Activated CD4-positive, alpha-beta T cell treated with anti-CD3 and anti-CD28 coated beads, Interleukin-2, amount 10 ng/mL, durations not matched to agents 24 days and 14 days (primary cell): ENCODE measurements around the gene ARHGEF10L. TPM values are rescaled to one million over a fixed set of nuclear protein-coding genes. Genes with fewer than 3 reads are reported as not detected.

ENCODE experiments used
- DNase-seq: peaks from one replicate; pipeline ENCODE4 v3.0.0; 2022
- H3K27ac Mint-ChIP-seq: one replicate; pipeline ENCODE4 v1.8.0; 2022; ENCODE audit warnings: mild to moderate bottlenecking, mixed read lengths
- H3K27me3 Mint-ChIP-seq: one replicate; pipeline ENCODE4 v1.8.0; 2022; ENCODE audit warnings: mixed read lengths
- H3K36me3 Mint-ChIP-seq: one replicate; pipeline ENCODE4 v1.8.0; 2022; ENCODE audit warnings: low read depth, mild to moderate bottlenecking, mixed read lengths
- H3K4me1 Mint-ChIP-seq: one replicate; pipeline ENCODE4 v1.8.0; 2021; ENCODE audit warnings: mixed read lengths
- H3K4me3 Mint-ChIP-seq: one replicate; pipeline ENCODE4 v1.8.0; 2022; ENCODE audit warnings: mild to moderate bottlenecking, moderate library complexity, mixed read lengths
- H3K9me3 Mint-ChIP-seq: one replicate; pipeline ENCODE4 v1.8.0; 2021; ENCODE audit warnings: mixed read lengths
- intact Hi-C: fragments of 100-400 bp; cut with micrococcal nuclease; formaldehyde crosslinking; loops from one replicate; pipeline ENCODE4 v1.15.1; 2023
- total RNA-seq: library from RNA; stranded (reverse); gene quantifications from 2 replicates; pipeline ENCODE4 v1.2.3, GENCODE V29; 2022

The ARHGEF10L gene
- total RNA-seq, 1 donor from 2014 or later, result not detected

- H3K36me3 Mint-ChIP-seq, result no peaks in the 10 kb centered on the region
- H3K27me3 Mint-ChIP-seq, result no peaks in the 10 kb centered on the region
- H3K4me1 Mint-ChIP-seq, result no peaks in the 10 kb centered on the region
- no peak overlapping the region for H3K4me3 Mint-ChIP-seq
- no peak for DNase-seq
- no peak overlapping the region for H3K27ac Mint-ChIP-seq
- intact Hi-C loops, result no loop called here
- no peaks in the 10 kb centered on the region for H3K9me3 Mint-ChIP-seq
Observed at GRCh38 chr1:17696417-17697301, 157.2 kb downstream of the ARHGEF10L start.

DNA sequence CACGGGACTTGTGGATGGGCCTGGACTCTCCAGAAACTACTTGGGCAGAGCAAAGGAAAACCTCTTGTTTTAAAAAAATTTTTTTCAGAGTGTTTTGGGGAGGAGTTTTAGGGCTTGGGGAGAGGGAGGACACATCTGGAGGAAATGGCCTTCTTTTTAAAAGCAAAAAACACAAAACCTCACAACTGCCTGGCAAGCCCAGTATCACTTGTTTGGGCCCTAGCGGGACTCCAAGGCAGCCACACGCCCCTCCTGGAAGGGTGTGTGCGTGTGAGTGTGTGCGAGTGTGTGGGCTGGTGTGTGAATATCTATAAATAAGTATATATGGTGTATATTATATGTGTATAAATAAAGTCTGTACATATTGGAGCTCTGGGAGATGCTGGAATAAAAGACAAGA, 158.0 kb downstream of the ARHGEF10L start:
- Mint-ChIP-seq H3K27me3 (no peaks in the 10 kb centered on the region), H3K4me1 (no peaks in the 10 kb centered on the region), H3K4me3 (no peak overlapping the region), H3K9me3 (no peaks in the 10 kb centered on the region), H3K36me3 (no peaks in the 10 kb centered on the region), H3K27ac (no peak overlapping the region)
- intact Hi-C loops, result no loop called here
- no peak for DNase-seq

DNA sequence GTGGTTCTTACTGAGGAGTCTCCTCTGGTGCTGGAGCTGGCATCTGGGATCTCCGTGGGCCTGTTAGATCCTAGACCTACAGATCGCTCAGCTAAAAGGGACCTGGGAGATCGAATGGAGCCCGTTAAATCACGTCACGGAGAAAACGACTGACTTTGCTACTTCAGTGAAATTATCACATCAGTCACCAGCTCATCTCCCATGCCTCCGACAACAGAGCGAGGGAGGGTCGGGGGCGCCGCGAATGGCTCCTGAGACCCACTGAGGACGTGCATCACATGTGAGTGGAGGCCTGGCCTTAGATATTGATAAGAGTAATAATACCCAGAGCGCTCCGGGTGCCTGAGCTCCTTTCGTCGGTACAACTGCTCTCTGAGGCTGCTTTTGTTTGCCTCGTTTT, 160.1 kb downstream of the ARHGEF10L start:
- no peaks in the 10 kb centered on the region for H3K27me3 Mint-ChIP-seq
- no peaks in the 10 kb centered on the region for H3K36me3 Mint-ChIP-seq
- H3K9me3 Mint-ChIP-seq, result no peaks in the 10 kb centered on the region
- DNase-seq, result no peak
- H3K4me3 Mint-ChIP-seq, result no peak overlapping the region
- no peak overlapping the region for H3K27ac Mint-ChIP-seq
- intact Hi-C loops, result no loop called here
- no peaks in the 10 kb centered on the region for H3K4me1 Mint-ChIP-seq

DNA sequence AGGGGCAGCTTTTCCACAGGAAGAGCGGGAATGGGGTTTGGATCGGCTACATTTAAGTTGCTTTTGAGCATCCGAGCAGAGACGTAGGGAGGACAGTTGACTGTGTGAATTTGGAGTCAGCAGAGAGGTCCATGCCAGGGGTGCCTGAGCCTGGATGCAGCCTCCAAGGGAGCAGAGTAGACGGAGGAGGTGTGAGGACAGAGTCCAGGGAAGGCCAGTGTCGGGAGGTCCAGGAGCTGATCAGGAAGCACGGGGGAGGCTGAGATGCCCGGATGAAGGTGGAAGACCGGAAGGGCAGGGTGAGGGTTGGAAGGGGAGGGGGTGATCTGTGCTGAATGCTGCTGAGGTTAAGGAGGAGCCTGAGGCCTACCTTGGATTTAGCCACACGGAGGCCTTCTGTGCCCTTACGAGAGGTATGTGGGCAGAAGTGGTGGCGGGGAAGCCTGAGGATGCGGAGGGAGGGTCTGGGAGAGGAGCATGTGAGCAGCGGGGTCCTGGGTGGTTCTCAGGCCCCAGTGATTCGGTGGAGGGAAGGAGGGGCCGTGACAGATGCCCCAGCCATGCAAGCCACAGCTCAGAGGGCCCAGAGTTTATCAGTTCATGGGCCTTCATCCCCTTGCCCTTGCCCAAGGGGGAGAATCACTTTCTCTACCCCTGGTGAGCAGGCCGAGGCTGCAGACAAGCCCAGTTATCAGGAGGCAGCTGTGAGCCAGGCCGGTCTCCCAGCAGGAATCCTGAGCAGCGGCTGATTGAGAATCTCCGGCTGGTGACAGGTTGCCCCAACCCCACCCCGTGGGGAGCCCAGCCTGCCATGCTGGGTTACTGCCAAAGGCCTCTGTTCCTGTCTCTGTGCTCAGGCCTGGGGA, 161.7 kb downstream of the ARHGEF10L start:
- no peaks in the 10 kb centered on the region for H3K27me3 Mint-ChIP-seq
- no peaks in the 10 kb centered on the region for H3K9me3 Mint-ChIP-seq
- no peak for DNase-seq
- H3K4me1 Mint-ChIP-seq, result no peaks in the 10 kb centered on the region
- intact Hi-C loops, result no loop called here
- no peak overlapping the region for H3K27ac Mint-ChIP-seq
- no peaks in the 10 kb centered on the region for H3K36me3 Mint-ChIP-seq
- no peak overlapping the region for H3K4me3 Mint-ChIP-seq

DNA sequence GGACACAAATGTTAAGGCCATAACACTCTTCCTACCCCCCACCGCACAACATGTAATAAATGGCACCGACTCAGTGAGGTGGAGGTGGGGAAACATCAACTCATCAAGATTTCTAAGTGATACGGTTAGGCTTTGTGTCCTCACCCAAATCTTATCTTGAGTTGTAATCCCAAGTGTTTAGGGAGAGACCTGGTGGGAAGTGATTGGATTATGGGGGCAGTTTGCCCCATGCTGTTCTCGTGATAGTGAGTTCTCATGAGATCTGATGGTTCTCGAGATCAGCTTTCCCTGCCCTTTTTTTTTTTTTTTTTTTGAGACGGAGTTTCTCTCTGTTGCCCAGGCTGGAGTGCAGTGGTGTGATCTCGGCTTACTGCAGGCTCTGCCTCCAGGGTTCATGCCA, 164.7 kb downstream of the ARHGEF10L start:
- no peaks in the 10 kb centered on the region for H3K36me3 Mint-ChIP-seq
- no peak overlapping the region for H3K27ac Mint-ChIP-seq

GRCh38 chr1:17706445-17706844, 166.9 kb downstream of the ARHGEF10L start:
- Mint-ChIP-seq H3K27me3 (no peaks in the 10 kb centered on the region), H3K36me3 (no peaks in the 10 kb centered on the region), H3K4me3 (no peak overlapping the region), H3K4me1 (no peaks in the 10 kb centered on the region), H3K9me3 (no peaks in the 10 kb centered on the region), H3K27ac (no peak overlapping the region)
- intact Hi-C loops, result no loop called here
- no peak for DNase-seq

More for the DNA sequence above, 164.7 kb downstream of the ARHGEF10L start:
- intact Hi-C loops, result no loop called here
- H3K27me3 Mint-ChIP-seq, result no peaks in the 10 kb centered on the region
- no peak for DNase-seq
- H3K9me3 Mint-ChIP-seq, result no peaks in the 10 kb centered on the region
- no peaks in the 10 kb centered on the region for H3K4me1 Mint-ChIP-seq
- no peak overlapping the region for H3K4me3 Mint-ChIP-seq

DNA sequence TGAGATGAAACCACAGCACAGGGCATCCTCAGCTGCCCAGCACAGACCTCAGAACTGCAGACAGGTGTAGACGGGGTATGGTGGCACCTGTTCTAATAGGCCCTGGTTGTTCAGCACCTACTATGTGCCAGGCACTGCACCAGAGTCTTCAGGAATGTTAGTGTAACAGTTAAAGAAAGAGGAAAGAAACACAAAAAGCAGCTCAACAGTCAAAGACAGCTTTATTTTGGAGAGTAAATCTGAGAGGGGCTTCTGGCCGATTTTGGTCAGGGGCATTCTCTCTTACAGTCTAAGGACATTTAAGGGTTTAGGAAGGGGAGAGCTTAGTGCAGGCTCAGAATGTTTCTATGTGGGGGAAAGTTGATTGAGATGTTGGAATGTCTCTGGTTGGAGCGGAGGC, 170.5 kb downstream of the ARHGEF10L start:
- Mint-ChIP-seq H3K9me3 (no peaks in the 10 kb centered on the region), H3K27ac (no peak overlapping the region), H3K4me3 (no peak overlapping the region), H3K27me3 (no peaks in the 10 kb centered on the region), H3K36me3 (no peaks in the 10 kb centered on the region), H3K4me1 (no peaks in the 10 kb centered on the region)
- intact Hi-C loops, result no loop called here
- no peak for DNase-seq

DNA sequence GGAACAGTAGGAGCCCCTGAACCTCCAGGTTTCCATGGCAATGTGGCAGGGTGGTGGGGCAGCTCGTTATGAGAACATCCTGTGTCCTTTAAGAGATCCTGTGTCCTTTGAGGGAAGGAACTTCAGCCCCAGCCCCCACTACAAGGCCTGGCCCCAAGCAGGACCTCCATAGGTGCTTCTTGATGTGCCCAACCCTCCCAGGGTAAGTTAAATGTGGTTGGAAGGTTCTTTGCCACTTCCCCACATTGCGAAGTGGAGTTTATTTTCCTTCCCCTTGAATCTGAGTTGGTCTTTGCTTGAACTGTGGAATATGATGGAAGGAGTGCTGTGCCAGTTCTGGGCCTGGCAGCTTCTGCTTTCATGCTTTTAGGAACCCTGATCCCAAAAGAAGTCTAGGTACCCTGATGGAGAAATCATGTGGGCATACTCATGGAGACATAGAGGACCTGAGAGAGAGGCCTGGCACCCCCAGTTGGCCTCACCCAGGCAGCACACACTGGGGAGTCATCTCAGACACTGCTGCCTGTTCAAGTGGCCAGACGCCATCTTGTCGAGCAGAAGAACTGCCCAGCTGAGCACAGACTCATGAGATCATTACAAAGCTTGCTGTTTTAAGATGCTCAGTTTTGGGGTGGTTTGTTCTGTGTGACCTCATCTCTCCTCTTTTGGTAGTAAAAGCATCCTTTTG, 171.5 kb downstream of the ARHGEF10L start:
- Mint-ChIP-seq H3K9me3 (no peaks in the 10 kb centered on the region), H3K27ac (no peak overlapping the region), H3K4me1 (no peaks in the 10 kb centered on the region), H3K4me3 (no peak overlapping the region), H3K27me3 (no peaks in the 10 kb centered on the region), H3K36me3 (no peaks in the 10 kb centered on the region)
- intact Hi-C loops, result no loop called here
- DNase-seq, result no peak

GRCh38 chr1:17711577-17711910, 172.0 kb downstream of the ARHGEF10L start:
- H3K36me3 Mint-ChIP-seq, result no peaks in the 10 kb centered on the region
- H3K4me3 Mint-ChIP-seq, result no peak overlapping the region
- H3K27ac Mint-ChIP-seq, result no peak overlapping the region
- no peaks in the 10 kb centered on the region for H3K9me3 Mint-ChIP-seq
- intact Hi-C loops, result no loop called here
- no peaks in the 10 kb centered on the region for H3K27me3 Mint-ChIP-seq
- no peak for DNase-seq
- H3K4me1 Mint-ChIP-seq, result no peaks in the 10 kb centered on the region

GRCh38 chr1:17711941-17712340, 172.4 kb downstream of the ARHGEF10L start:
- H3K4me1 Mint-ChIP-seq, result no peaks in the 10 kb centered on the region
- H3K9me3 Mint-ChIP-seq, result no peaks in the 10 kb centered on the region
- H3K27ac Mint-ChIP-seq, result no peak overlapping the region
- intact Hi-C loops, result no loop called here
- no peaks in the 10 kb centered on the region for H3K27me3 Mint-ChIP-seq
- no peak for DNase-seq
- H3K36me3 Mint-ChIP-seq, result no peaks in the 10 kb centered on the region
- no peak overlapping the region for H3K4me3 Mint-ChIP-seq

GRCh38 chr1:17713993-17714392, 174.5 kb downstream of the ARHGEF10L start:
- Mint-ChIP-seq H3K4me1 (no peaks in the 10 kb centered on the region), H3K9me3 (no peaks in the 10 kb centered on the region), H3K36me3 (no peaks in the 10 kb centered on the region), H3K27me3 (no peaks in the 10 kb centered on the region), H3K4me3 (no peak overlapping the region), H3K27ac (no peak overlapping the region)
- intact Hi-C loops, result no loop called here
- no peak for DNase-seq

DNA sequence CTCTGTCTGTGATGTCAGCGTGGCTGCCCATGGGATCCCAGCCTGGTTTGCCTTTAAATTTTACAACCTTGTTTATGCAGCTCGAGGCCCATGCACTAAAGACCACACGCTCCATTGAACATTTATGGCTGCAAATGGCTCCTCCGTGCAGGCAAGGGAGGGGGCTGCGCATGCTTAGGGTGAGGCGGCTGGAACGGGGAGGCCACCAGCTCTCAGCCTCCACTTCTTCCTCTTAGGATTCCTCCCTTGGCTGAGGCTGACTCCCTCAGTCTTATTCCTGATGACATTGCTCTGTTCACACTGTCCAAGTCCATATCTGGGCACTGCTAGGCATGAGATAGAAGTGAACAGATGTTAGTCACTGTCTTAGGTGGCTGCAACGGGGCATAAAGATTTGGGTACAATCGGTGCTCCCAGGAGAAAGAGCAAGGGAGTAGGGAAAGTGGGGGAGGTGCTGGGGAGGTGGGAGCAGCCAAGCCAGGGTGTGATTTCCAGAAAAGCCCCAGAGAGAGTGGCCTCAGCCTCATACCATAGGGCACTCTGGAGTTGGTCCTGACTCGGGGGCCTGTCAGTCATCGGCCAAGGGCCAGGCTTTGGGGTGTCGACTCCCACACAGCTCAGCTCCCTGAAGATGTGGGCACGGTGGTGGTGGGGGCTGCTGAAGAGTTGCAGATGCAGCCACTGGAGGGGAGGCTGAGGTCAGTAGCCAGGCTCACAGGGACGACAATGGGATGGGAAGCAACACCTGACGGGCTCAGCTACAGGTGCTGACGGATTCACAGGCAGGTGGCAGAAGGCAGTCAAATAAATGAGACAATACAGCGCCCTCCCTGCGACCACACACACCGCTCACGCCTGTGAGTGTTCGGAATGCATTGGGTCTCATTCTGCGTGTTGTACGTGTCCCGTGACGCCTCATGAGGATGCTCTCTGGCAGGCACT, 178.4 kb downstream of the ARHGEF10L start:
- intact Hi-C loops, result no loop called here
- Mint-ChIP-seq H3K36me3 (no peaks in the 10 kb centered on the region), H3K4me1 (no peaks in the 10 kb centered on the region), H3K9me3 (no peaks in the 10 kb centered on the region), H3K4me3 (no peak overlapping the region), H3K27ac (no peak overlapping the region), H3K27me3 (no peaks in the 10 kb centered on the region)
- no peak for DNase-seq

GRCh38 chr1:17719874-17720273, 180.4 kb downstream of the ARHGEF10L start:
- Mint-ChIP-seq H3K4me3 (no peak overlapping the region), H3K27ac (no peak overlapping the region), H3K36me3 (no peaks in the 10 kb centered on the region), H3K9me3 (no peaks in the 10 kb centered on the region), H3K27me3 (no peaks in the 10 kb centered on the region), H3K4me1 (no peaks in the 10 kb centered on the region)
- DNase-seq, result no peak
- intact Hi-C loops, result no loop called here
